ENCODE data around the gene TMEM53.

Gene TMEM53

GRCh38 chr1:44696789-44697345 is 22.6 kb upstream of the TMEM53 start:
- DNase-seq: peak; percentile 59

- DNase-seq: no peak
Measured at GRCh38 chr1:44696101-44696500, 21.8 kb upstream of the TMEM53 start.

GRCh38 chr1:44695671-44696070 is 21.4 kb upstream of the TMEM53 start:
- no peak for DNase-seq

GRCh38 chr1:44694863-44695478 is 20.7 kb upstream of the TMEM53 start:
- DNase-seq: no peak

- DNase-seq: no peak
Measured at GRCh38 chr1:44693900-44694299, 19.6 kb upstream of the TMEM53 start.

- no peak for DNase-seq
Measured at GRCh38 chr1:44693159-44693558, 18.9 kb upstream of the TMEM53 start.

GRCh38 chr1:44689447-44689765 is 15.1 kb upstream of the TMEM53 start:
- no peak for DNase-seq

- DNase-seq: no peak
Measured at GRCh38 chr1:44688760-44689446, 14.6 kb upstream of the TMEM53 start.

- no peak for DNase-seq
Measured at GRCh38 chr1:44685881-44686280, 11.6 kb upstream of the TMEM53 start.

GRCh38 chr1:44685218-44685617 is 10.9 kb upstream of the TMEM53 start:
- DNase-seq: no peak

- DNase-seq: peak; percentile 41
Measured at GRCh38 chr1:44684525-44684924, 10.2 kb upstream of the TMEM53 start.

- no peak for DNase-seq
Measured at GRCh38 chr1:44682883-44683265, 8.6 kb upstream of the TMEM53 start.

GRCh38 chr1:44681905-44682882 is 7.9 kb upstream of the TMEM53 start:
- DNase-seq: no peak

GRCh38 chr1:44679468-44679867 is 5.2 kb upstream of the TMEM53 start:
- no peak for DNase-seq

GRCh38 chr1:44678626-44679025 is 4.3 kb upstream of the TMEM53 start:
- DNase-seq: no peak

- no peak for DNase-seq
Measured at GRCh38 chr1:44678120-44678519, 3.8 kb upstream of the TMEM53 start.

- peak; percentile 27 for DNase-seq
Measured at GRCh38 chr1:44677201-44677766, 3.0 kb upstream of the TMEM53 start.

GRCh38 chr1:44676484-44677200 is 2.4 kb upstream of the TMEM53 start:
- DNase-seq: no peak

GRCh38 chr1:44675186-44675585 is 905 bp upstream of the TMEM53 start:
- DNase-seq: no peak

GRCh38 chr1:44673675-44674112 is 587 bp downstream of the TMEM53 start:
- no peak for DNase-seq

GRCh38 chr1:44672961-44673674 is 1.2 kb downstream of the TMEM53 start:
- DNase-seq: no peak

All from activated CD4-positive, alpha-beta T cell treated with anti-CD3 and anti-CD28 coated beads, Interleukin-2, Interleukin-6, amounts not matched to agents 100 ng/mL and 50 ng/mL, durations not matched to agents 16 hours and 8 hours (primary cell).